Measurements from ENCODE around the gene ZBTB16. TPM values are rescaled to one million over a fixed set of nuclear protein-coding genes. Genes with fewer than 3 reads are reported as not detected.

ZBTB16 gene
- polyA plus RNA-seq, 3 donors, result 4.1 to 12.3 (median 8.3) TPM

DNA sequence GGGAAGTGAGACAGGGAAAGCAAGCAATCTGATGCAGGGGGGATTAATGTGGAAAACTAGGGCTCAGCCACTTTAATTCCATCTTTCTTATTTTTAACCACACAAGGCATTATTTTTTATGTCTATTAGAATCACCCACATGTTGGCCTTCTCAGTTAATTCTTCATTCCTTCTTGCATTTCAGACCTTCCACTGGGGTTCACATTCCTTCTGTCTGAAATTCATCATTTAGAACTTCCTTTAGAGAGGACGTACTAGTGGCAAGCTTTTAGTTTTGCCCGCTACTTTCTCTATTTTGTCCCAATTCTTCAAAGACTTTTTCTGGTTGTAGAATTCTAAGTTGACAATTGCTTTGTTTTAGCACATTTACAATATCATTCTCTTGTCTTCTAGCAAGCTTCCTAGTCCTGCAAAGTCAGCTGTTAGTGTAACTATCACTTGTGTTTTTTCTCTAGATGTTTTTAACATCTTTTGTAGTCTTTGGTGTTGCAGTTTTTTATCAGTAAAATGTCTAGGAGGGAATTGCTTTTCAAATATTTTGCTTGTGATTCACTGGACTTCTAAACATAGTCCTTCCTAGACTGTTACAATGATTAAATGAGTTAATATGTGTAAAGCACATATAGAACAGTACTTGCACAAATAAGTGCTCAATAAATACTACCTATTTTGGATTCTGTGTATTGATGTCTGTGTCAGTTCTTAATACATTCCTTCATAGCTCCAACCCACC is 231.2 kb downstream of the ZBTB16 start:
- no peaks in the 10 kb centered on the region for H3K9me3 ChIP-seq (replicated peaks in 1 of 2; ENCODE audit: control insufficient read depth in 1 of 2, insufficient read depth in 1 of 2, low read length in 2 of 2)
- H4K20me1 ChIP-seq (ENCODE audit: insufficient read depth, low read length), result no peaks in the 10 kb centered on the region
- Mint-ChIP-seq H3K27me3 (ENCODE audit: low read depth in 3 of 3) (peaks cover 0 to 4% (median 2%) of the 10 kb centered on the region in 3 donors), H3K27ac (no peak overlapping the region), H3K4me3 (no peak overlapping the region), H3K36me3 (no peaks in the 10 kb centered on the region), H3K9me3 (peaks cover 0 to 3% (median 0%) of the 10 kb centered on the region in 7 donors), H3K4me1 (peaks cover 2% of the 10 kb centered on the region)
- WGBS (ENCODE audit: insufficient coverage), result no CpG with 5 or more reads among the region's 2 CpGs
- H3K36me3 ChIP-seq (replicated peaks in 1 of 2; ENCODE audit: control insufficient read depth in 1 of 2, insufficient read depth in 2 of 2, low read length in 2 of 2), result no peaks in the 10 kb centered on the region
- intact Hi-C loops (cut with micrococcal nuclease), result no loop called here
- H3K4me1 ChIP-seq (ENCODE audit: control insufficient read depth in 1 of 2, insufficient read depth in 2 of 2, low read length in 2 of 2), result no peaks in the 10 kb centered on the region
- H3K27ac ChIP-seq (ENCODE audit: low read depth in 1 of 2, low read length in 2 of 2), result no peak overlapping the region
- no peak overlapping the region for H3K4me3 ChIP-seq (replicated peaks in 1 of 3; ENCODE audit: low read depth in 2 of 3, low read length in 3 of 3)
- TF ChIP-seq, protein P1, sequence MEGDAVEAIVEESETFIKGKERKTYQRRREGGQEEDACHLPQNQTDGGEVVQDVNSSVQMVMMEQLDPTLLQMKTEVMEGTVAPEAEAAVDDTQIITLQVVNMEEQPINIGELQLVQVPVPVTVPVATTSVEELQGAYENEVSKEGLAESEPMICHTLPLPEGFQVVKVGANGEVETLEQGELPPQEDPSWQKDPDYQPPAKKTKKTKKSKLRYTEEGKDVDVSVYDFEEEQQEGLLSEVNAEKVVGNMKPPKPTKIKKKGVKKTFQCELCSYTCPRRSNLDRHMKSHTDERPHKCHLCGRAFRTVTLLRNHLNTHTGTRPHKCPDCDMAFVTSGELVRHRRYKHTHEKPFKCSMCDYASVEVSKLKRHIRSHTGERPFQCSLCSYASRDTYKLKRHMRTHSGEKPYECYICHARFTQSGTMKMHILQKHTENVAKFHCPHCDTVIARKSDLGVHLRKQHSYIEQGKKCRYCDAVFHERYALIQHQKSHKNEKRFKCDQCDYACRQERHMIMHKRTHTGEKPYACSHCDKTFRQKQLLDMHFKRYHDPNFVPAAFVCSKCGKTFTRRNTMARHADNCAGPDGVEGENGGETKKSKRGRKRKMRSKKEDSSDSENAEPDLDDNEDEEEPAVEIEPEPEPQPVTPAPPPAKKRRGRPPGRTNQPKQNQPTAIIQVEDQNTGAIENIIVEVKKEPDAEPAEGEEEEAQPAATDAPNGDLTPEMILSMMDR (IDR thresholded peaks at IDR 0.05), result no peak
- H3K4me2 ChIP-seq (replicated peaks; ENCODE audit: extremely low read depth, low read length, poor library complexity, severe bottlenecking), result no peak overlapping the region
- H2AFZ ChIP-seq (ENCODE audit: insufficient read depth, low read depth, low read length, poor library complexity, severe bottlenecking), result no peak overlapping the region
- H3K9ac ChIP-seq (ENCODE audit: insufficient read depth, low read length, poor library complexity, severe bottlenecking), result no peak overlapping the region
- DNase-seq, result no peak
- no peaks in the 10 kb centered on the region for H3K79me2 ChIP-seq (ENCODE audit: insufficient read depth, low read length)
- H3K27me3 ChIP-seq (ENCODE audit: control insufficient read depth in 2 of 2, insufficient read depth in 2 of 2, low read length in 2 of 2), result no peaks in the 10 kb centered on the region

DNA sequence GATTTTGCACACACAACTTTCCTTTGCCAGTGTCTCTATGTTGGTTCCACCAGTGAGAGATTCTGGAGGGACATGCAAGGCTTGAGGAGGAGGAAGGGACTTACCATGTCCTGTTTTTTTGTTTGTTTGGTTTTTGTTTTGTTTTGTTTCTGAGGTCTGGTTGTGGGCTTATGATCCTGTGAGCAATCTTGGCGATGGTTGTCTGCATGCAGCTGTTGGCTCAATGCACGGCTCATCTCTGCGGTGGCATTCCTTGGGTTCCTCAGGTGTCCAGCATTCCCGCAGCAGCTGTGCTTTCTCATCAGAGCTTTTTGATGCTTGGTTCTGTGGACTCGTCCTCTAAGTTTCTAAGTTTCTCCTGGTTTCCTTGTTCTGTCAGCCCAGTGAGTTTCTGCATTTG is 231.9 kb downstream of the ZBTB16 start:
- no peaks in the 10 kb centered on the region for H3K27me3 ChIP-seq (ENCODE audit: control insufficient read depth in 2 of 2, insufficient read depth in 2 of 2, low read length in 2 of 2)
- H3K36me3 ChIP-seq (replicated peaks in 1 of 2; ENCODE audit: control insufficient read depth in 1 of 2, insufficient read depth in 2 of 2, low read length in 2 of 2), result no peaks in the 10 kb centered on the region
- Mint-ChIP-seq H3K36me3 (no peaks in the 10 kb centered on the region), H3K4me3 (no peak overlapping the region), H3K4me1 (peaks cover 2% of the 10 kb centered on the region), H3K9me3 (peaks cover 0 to 3% (median 0%) of the 10 kb centered on the region in 7 donors), H3K27me3 (ENCODE audit: low read depth in 3 of 3) (peaks cover 0 to 4% (median 2%) of the 10 kb centered on the region in 3 donors), H3K27ac (peak overlapping the region in 1 of 7 donors; percentile 54)
- no peak overlapping the region for H3K4me2 ChIP-seq (replicated peaks; ENCODE audit: extremely low read depth, low read length, poor library complexity, severe bottlenecking)
- no peak overlapping the region for H3K9ac ChIP-seq (ENCODE audit: insufficient read depth, low read length, poor library complexity, severe bottlenecking)
- intact Hi-C loops (cut with micrococcal nuclease), result no loop called here
- no peaks in the 10 kb centered on the region for H3K4me1 ChIP-seq (ENCODE audit: control insufficient read depth in 1 of 2, insufficient read depth in 2 of 2, low read length in 2 of 2)
- DNase-seq, result no peak
- TF ChIP-seq, protein P1 (IDR thresholded peaks at IDR 0.05), result no peak
- H3K9me3 ChIP-seq (replicated peaks in 1 of 2; ENCODE audit: control insufficient read depth in 1 of 2, insufficient read depth in 1 of 2, low read length in 2 of 2), result no peaks in the 10 kb centered on the region
- no peaks in the 10 kb centered on the region for H3K79me2 ChIP-seq (ENCODE audit: insufficient read depth, low read length)
- 87% methylated on average over 5 of the region's 5 CpGs for WGBS (ENCODE audit: insufficient coverage)
- H2AFZ ChIP-seq (ENCODE audit: insufficient read depth, low read depth, low read length, poor library complexity, severe bottlenecking), result no peak overlapping the region
- H4K20me1 ChIP-seq (ENCODE audit: insufficient read depth, low read length), result no peaks in the 10 kb centered on the region
- no peak overlapping the region for H3K4me3 ChIP-seq (replicated peaks in 1 of 3; ENCODE audit: low read depth in 2 of 3, low read length in 3 of 3)
- no peak overlapping the region for H3K27ac ChIP-seq (ENCODE audit: low read depth in 1 of 2, low read length in 2 of 2)
